ENCODE data around the gene EDC3.

EDC3 gene

DNA sequence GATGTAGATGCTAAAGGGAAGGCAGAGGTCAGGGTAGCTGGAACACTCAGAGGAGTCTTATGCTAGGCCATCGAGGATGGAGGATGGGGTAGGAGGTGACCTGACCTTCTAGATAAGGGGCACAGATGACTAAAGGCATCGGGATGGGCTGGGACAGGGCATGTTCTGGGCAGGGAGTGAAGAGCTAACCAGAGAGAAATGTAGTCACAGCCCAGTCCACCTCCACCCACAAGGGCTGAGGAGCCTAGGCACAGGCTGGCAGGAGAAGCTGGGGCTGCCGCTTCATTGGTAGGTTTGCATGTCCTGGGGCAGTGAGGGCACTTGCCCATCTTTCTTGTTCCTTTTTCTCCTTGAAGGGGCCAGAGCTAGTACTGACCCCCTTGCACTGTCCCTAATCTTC is 67.6 kb downstream of the EDC3 start:
- in situ Hi-C loops (cut with HindIII; ENCODE audit: low sequenced_read_pairs), result no loop called here
- H3K4me3 ChIP-seq (ENCODE audit: low read depth, low read length), result no peak overlapping the region
- TF ChIP-seq, protein P1, sequence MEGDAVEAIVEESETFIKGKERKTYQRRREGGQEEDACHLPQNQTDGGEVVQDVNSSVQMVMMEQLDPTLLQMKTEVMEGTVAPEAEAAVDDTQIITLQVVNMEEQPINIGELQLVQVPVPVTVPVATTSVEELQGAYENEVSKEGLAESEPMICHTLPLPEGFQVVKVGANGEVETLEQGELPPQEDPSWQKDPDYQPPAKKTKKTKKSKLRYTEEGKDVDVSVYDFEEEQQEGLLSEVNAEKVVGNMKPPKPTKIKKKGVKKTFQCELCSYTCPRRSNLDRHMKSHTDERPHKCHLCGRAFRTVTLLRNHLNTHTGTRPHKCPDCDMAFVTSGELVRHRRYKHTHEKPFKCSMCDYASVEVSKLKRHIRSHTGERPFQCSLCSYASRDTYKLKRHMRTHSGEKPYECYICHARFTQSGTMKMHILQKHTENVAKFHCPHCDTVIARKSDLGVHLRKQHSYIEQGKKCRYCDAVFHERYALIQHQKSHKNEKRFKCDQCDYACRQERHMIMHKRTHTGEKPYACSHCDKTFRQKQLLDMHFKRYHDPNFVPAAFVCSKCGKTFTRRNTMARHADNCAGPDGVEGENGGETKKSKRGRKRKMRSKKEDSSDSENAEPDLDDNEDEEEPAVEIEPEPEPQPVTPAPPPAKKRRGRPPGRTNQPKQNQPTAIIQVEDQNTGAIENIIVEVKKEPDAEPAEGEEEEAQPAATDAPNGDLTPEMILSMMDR (IDR thresholded peaks at IDR 0.05; ENCODE audit: low read depth, low read length, missing control alignments), result no peak
- DNase-seq (ENCODE audit: low read depth), result no peak

GRCh38 chr15:74627766-74628165 is 68.1 kb downstream of the EDC3 start:
- TF ChIP-seq, protein P1 (IDR thresholded peaks at IDR 0.05; ENCODE audit: low read depth, low read length, missing control alignments), result no peak
- no peak for DNase-seq (ENCODE audit: low read depth)
- no peak overlapping the region for H3K4me3 ChIP-seq (ENCODE audit: low read depth, low read length)
- in situ Hi-C loops (cut with HindIII; ENCODE audit: low sequenced_read_pairs), result no loop called here

- H3K4me3 ChIP-seq (ENCODE audit: low read depth, low read length), result no peak overlapping the region
- TF ChIP-seq, protein P1 (IDR thresholded peaks at IDR 0.05; ENCODE audit: low read depth, low read length, missing control alignments), result no peak
- DNase-seq (ENCODE audit: low read depth), result no peak
- in situ Hi-C loops (cut with HindIII; ENCODE audit: low sequenced_read_pairs), result no loop called here
Observed at GRCh38 chr15:74626752-74627692, 68.8 kb downstream of the EDC3 start.

DNA sequence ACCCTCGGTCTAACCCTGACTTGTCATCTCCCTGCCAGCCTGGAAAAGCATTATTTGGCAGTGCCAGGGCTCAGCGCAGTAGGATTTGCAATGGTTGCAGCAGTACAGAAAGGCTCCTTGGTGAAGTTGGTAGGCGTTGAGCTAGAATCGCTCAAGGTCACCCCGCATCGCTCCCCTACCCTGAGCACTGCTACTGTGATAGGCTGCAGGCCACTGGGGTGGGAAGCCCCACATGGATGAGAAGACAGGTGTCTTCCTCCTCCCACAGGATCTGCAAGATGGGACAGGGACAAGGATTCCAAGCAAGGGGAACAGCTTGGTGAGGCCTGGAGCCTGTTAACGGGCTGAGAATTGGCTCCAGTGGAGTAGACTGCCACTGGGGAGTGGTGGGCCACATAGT is 69.5 kb downstream of the EDC3 start:
- no peak for DNase-seq (ENCODE audit: low read depth)
- in situ Hi-C loops (cut with HindIII; ENCODE audit: low sequenced_read_pairs), result no loop called here
- H3K4me3 ChIP-seq (ENCODE audit: low read depth, low read length), result no peak overlapping the region
- TF ChIP-seq, protein P1 (IDR thresholded peaks at IDR 0.05; ENCODE audit: low read depth, low read length, missing control alignments), result no peak

GRCh38 chr15:74625693-74626092 is 70.1 kb downstream of the EDC3 start:
- TF ChIP-seq, protein P1 (IDR thresholded peaks at IDR 0.05; ENCODE audit: low read depth, low read length, missing control alignments), result no peak
- in situ Hi-C loops (cut with HindIII; ENCODE audit: low sequenced_read_pairs), result no loop called here
- DNase-seq (ENCODE audit: low read depth), result no peak
- no peak overlapping the region for H3K4me3 ChIP-seq (ENCODE audit: low read depth, low read length)

GRCh38 chr15:74624020-74624602 is 71.7 kb downstream of the EDC3 start:
- TF ChIP-seq, protein P1 (IDR thresholded peaks at IDR 0.05; ENCODE audit: low read depth, low read length, missing control alignments), result no peak
- DNase-seq (ENCODE audit: low read depth), result no peak
- in situ Hi-C loops (cut with HindIII; ENCODE audit: low sequenced_read_pairs), result no loop called here
- no peak overlapping the region for H3K4me3 ChIP-seq (ENCODE audit: low read depth, low read length)

Measured in astrocyte of the cerebellum (primary cell).